B cell (primary cell): ENCODE measurements around the gene NLRP5.

Experiments
- EZH2 ChIP-seq: IDR thresholded peaks from 2 replicates; pipeline ENCODE4 v1.6.1; 2012; ENCODE audit warnings: borderline replicate concordance, low read depth, mild to moderate bottlenecking, moderate library complexity, low read length; ENCODE audit not compliant: insufficient read depth, poor library complexity, severe bottlenecking
- TF ChIP-seq, protein P1 (sequence below): fragments of 200-600 bp; IDR thresholded peaks from one replicate; pipeline ENCODE4 v1.8.0; 2022; ENCODE audit warnings: antibody characterized with exemption, mild to moderate bottlenecking

DNA sequence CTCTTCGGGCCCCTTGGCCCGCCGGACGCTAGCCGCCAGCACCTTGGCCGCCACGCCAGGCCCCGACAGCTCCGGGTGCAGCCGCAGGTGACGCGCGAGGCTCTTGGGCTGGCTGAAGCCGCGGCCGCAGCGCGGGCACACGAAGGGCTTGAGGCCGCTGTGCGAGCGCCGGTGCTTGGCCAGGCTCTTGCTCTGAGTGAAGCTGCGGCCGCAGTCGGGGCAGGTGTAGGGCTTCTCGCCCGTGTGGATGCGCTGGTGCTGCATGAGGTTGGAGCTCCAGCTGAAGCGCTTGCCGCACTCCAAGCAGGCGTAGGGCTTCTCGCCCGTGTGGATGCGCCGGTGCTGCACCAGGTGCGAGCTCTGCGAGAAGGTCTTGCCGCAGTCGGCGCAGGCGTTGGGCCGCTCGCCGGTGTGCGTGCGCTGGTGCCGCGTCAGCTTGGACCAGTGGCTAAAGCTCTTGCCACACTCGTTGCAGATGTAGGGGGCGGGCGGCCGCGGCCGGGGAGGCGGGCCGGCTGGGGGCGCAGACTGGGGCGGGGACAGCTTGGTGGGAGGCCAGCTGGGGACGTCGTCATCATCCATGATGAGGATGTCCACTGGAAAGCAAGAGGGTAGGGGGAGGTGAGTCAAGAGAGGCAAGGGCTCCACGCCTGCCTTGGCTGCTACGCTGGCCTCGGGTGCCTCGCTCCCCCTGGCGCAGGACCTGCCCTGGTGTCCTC is 102.1 kb downstream of the NLRP5 start:
- TF ChIP-seq, protein P1, sequence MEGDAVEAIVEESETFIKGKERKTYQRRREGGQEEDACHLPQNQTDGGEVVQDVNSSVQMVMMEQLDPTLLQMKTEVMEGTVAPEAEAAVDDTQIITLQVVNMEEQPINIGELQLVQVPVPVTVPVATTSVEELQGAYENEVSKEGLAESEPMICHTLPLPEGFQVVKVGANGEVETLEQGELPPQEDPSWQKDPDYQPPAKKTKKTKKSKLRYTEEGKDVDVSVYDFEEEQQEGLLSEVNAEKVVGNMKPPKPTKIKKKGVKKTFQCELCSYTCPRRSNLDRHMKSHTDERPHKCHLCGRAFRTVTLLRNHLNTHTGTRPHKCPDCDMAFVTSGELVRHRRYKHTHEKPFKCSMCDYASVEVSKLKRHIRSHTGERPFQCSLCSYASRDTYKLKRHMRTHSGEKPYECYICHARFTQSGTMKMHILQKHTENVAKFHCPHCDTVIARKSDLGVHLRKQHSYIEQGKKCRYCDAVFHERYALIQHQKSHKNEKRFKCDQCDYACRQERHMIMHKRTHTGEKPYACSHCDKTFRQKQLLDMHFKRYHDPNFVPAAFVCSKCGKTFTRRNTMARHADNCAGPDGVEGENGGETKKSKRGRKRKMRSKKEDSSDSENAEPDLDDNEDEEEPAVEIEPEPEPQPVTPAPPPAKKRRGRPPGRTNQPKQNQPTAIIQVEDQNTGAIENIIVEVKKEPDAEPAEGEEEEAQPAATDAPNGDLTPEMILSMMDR, result no peak
- TF ChIP-seq EZH2, result no peak
